ENCODE results near the gene PSG5.
"Not testable (repeated sequence)": the region's sequence is repeated elsewhere in the genome, so short reads cannot be mapped to it uniquely, and the experiment has no call there.

PSG5 gene

DNA sequence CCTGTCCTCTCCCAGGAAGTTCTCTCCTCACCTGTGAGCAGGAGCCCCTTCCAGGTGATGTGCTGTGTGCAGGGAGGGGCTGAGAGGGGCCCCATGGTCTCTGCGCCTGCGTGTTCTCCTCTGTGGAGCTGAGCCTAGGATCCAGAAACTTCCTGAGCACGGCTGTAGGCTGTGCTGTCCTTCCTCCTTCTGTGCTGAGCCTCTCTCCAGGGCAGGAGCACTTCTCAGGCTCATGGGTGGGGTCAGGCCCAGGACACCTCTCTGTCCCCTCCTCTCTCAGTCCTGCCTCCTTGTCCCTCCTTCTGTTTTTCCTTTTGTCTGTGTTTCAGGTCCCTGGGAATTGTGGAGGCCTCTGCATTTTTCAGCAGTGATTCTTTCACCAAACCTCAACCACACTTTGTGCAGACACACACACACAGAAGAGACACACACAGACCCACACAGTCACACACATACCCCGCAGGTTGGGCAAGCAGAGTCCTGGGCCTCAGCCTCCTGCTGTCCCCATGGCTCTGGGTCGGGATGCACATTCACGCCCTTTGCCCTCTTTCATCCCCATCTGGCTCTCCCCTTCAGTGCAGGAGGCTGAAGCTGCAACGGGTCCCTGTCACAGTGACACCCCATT lies at the start of gene PSG5:
Gene PSG5, minus strand, starts transcription at position 226 of the 625 bp plus-strand sequence. Its CDS starts 131 bp downstream, at position 95.
- not testable (repeated sequence) for DNase-seq

DNA sequence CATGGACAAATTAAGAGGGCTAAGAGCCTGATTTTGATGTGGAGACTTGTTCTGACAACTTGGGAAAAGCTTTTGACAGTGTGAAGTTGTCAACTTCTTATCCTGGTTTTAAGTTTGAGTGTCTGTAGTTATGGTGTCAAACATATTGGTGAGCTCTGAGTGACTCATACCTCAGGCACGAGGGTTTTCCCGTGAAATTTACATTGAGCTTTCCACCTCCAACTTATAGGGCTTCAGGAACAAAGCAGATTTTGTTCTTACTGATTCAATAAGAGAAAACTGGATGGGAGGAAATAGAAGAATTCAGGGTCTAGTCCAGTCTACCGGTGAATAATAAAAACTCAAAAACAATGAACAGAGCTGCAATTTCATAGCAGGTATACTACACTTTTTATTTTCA lies 49.4 kb upstream of the PSG5 start:
- DNase-seq: not testable (repeated sequence)

DNA sequence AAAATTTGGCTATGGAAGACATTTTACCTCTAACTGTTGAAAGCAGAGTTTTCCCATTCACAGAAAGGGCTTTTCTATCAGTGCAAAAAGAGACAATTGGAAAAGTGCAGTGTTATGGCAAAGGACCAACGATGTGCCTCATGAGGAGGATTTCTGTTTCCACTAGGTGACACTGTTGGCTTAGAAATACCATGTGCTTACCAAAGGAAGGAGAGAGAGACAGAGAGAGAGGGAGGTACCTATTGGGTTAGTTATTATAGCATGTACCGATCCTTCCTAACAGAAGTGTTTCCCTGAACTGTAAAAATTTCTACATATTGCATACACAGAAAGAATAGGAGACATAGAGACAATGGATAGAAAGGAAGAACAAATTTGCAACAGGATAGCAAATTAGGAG lies 43.0 kb upstream of the PSG5 start:
- no peak for DNase-seq

DNA sequence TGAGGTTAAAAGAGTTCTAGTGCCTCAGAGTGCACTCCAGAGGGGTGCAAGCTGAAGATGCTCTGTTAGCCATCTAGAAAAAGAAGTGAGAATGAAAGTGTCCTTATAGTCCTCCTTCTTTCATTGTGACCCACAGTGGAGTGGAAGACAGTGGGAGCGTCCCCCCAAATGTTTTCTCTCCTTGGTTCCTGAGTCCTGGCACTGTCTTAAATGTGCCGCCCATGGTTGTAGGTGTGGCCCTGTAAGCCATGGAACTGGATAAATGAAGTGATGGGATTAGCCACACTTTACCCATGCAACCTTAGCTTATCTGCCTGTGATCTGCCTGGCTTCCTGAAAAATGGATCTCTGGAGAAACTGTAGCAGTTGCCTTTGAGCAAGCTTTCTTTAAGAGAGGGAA lies 42.4 kb upstream of the PSG5 start:
- DNase-seq: not testable (repeated sequence)

DNA sequence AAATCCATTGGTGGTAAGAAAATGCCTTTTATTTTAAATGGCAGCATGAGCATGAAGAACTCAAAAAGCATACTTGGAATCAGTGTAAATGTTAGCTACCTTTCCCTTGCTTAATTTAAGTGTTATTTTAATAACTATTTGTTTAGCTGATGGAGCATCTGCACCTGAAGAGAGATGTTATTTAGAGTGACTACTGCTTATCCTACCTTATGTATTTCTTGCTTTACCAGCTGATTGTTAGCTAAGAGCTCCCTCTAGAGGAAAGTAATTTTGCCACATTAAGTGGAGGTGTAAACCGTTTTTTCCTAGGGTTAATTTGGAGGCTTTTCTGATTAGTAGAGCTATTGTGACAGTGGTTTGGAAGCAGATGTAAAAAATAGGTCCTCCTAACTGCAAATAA lies 40.6 kb upstream of the PSG5 start:
- DNase-seq: not testable (repeated sequence)

DNA sequence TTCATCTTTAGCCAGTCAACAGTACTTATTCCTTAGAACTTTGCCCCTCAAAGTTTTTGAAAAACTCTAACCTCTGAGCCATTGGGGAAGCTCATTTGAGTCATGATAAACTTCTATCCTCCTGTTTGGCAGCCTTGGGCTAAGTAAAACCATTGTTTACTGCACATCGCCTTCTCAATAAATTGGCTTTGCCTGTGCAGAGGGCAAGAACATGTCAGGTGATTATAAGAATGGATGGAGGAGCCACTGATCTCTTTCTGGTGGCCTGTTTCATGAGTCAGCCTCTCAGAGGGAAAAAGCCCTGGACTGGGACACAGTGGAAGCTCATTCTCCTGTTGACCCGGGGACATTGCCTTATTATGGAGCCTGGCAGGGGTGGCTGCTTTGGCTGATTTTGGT lies 38.5 kb upstream of the PSG5 start:
- DNase-seq: no peak

DNA sequence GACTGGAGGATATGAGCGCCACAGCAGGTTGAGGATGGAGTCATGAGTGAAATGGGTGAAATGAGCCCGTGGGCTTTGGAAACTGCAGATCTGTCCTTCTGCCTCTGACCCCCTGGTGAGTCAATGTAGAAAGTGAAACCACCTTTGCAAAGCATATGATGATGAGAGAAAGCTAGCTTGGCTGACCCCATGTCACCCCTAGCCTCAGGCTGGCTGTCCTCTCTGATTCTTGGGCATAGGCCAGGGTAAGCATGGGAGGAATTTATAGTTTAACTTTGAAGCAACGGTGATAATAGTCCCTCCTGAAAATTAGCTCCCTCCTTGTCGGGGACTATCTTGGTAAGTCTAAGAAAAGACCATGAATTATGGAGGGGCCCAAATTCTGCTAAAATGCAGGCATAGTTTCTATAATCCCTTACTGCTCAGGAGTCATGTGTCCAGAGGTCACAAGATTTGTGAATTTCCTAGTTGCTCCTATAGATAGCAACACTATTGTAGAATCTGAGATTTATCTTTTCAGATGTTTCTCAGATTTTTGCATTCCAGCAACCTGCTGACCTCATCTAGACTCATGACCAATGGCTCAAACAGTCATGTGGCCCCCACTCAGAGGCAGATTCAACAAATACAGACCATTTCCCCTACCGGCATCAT lies 38.0 kb upstream of the PSG5 start:
- not testable (repeated sequence) for DNase-seq

DNA sequence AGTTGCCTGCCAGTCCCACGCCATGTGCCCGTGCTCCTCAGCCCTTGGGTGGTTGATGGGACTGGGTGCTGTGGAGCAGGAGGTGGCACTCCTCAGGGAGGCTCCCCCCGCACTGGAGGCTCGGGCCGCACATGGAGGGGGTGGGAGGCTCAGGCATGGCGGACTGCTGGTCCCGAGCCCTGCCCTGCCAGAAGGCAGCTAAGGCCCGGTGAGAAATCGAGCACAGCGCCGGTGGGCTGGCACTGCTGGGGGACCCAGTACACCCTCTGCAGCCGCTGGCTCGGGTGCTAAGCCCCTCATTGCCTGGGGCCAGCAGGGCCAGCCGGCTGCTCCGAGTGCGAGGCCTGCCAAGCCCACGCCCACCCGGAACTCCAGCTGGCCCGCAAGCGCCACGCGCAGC lies 35.6 kb upstream of the PSG5 start:
- DNase-seq: not testable (repeated sequence)

DNA sequence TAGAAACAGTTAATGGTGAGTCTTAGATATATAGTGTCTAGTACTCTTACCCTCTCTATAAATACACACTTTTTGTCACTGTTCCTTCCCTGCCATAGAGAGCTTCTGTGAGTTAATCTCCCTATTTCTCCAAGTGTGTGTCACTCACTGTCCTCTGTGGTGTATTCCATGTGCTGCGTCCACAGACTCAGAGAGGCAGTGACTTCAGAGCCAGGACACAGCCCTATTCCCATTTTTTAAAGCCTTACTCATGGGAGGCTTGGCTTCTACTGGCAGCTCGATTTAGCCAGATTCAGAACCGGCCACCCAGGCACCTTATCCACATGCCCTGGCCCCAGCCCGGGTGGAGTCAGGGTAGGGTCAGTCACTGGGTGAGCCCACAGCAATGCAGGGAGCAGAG lies 32.8 kb upstream of the PSG5 start:
- DNase-seq: not testable (repeated sequence)

DNA sequence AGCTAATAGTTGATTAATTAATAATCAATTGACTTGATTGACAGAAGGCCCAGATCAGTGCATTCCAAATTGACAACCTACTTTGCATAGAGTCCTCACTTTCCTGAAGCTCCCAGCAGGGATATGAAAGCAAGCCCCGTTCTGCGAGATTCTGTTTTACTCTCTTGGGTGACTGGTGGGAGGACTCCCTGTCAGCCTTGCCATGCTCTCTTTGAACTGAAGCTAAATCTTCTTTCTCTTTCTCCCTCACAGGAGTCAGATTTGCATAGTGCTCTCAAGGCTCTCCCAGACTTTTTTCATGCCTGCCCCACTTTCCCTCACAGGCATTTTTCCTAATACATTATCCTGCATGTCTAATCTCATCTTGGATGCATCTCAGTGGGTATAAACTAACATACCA lies 29.5 kb upstream of the PSG5 start:
- not testable (repeated sequence) for DNase-seq

DNA sequence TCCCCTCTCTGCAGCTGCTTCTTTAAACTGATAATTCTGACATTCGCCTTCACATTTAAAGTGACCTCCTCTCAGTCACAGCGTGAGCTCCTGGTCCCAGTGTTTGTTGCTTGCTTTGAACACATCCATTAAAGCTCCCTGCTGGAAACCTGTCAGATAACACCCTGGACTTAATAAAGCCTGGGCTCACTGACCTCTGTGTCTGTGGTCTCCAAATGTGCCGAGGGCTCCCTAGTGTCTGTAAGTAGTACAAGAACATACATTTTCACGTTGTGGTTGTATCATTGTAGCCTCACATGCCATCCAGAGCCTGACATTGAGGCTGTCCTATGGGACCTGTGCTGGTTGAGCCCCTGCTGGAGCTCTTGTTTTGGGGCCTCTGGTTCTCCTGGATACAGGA lies 21.7 kb upstream of the PSG5 start:
- no peak for DNase-seq

DNA sequence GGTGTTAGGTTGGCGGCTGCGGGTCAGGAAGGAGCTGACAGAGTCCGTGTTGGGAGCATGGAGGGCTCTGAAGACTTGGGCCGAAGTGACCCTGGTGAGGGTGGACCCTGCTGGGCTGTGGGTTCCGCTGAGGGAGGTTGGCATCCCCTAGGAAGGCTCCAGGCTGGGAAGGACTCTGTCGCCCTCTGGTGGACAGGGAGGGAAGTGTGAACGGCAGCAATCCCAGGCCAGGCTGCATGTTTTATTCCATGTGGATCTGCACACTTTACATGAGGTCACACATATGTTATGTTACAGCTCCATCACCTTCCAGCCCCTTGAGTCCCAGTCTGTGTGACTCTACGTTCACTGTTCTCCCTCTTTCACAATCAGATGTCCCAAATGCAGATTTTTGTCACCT lies 20.8 kb upstream of the PSG5 start:
- DNase-seq: not testable (repeated sequence)

DNA sequence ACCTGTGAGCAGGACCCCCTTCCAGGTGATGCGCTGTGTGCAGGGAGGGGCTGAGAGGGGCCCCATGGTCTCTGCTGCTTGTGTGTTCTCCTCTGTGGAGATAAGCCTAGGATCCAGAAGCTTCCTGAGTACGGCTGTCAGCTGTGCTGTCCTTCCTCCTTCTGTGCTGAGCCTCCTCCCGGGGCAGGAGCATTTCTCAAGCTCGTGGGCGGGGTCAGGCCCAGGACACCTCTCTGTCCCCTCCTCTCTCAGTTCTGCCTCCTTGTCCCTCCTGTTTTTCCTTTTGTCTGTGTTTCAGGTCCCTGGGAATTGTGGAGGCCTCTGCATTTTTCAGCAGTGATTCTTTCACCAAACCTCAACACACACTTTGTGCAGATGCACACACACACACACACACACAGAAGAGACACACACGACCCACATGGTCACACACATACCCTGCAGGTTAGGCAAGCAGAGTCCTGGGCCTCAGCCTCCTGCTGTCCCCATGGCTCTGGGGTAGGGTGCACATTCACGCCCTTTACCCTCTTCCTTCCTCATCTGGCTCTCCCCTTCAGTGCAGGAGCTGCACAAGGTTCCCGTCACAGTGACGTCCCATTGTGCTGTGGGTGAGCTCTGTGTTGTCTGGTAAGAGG lies 19.3 kb upstream of the PSG5 start, which contains the start of gene PSG4:
Gene PSG4, minus strand, starts transcription at position 168 of the 635 bp plus-strand sequence. Its CDS starts 102 bp downstream, at position 66.
- not testable (repeated sequence) for DNase-seq

DNA sequence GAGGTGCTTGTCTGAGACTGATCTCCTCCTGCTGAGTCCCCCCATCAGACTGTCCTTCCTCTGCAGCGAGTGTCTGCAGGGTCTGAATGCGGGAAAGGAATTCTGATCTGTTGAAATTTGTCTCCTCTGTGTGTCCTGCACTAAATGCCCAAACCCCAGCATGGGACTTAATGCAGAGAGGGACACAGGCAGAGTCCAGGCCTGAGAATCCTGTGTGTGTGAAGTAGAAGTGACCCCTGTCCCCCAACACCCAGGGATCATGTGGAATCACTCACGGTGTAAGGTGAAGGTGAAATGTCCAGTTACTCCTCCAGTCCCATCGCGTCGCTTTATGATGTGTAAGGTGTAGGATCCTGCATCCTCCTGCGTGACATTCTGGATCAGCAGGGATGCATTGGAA lies 17.3 kb upstream of the PSG5 start:
- not testable (repeated sequence) for DNase-seq

DNA sequence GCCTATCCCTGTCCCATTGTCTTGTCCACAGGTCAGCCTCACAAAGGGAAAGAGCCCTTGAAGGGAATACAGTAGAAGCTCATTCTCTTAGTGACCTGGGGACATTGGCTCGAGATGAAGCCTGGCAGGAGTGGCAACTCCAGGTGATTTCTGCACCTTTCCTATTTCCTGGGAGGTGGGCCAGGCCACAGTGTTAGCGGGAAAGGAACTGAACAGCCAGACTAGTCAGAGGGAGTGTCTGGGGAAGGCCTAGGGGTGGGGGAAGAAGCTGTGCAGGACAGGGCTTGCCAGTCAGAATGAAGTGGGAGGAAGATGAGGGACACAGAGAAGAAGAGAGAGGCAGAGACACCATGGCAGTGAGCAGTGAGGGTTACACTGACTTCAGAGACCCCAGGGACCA lies 15.6 kb upstream of the PSG5 start:
- DNase-seq: not testable (repeated sequence)

DNA sequence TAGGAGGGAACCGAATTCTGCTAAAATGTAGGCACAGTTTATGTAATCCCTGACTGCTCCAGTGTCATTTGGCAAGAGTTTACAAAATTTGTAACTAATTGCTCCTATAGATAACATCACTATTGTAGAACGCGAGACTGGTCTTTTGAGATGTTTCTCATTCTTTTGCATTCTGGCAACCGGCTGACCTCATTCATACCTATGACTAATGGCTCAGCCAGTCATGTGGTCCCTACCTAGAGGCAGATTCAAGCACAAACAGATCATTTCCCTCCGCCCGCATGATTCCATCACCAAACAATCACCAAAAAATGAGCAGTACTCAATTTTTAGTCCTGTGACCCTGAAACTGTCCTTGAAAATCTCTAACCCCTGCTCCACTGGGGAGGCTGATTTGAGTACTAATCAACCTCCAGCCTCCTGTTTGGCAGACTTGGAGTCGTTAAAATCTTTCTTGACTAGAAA lies 15.0 kb upstream of the PSG5 start:
- not testable (repeated sequence) for DNase-seq

DNA sequence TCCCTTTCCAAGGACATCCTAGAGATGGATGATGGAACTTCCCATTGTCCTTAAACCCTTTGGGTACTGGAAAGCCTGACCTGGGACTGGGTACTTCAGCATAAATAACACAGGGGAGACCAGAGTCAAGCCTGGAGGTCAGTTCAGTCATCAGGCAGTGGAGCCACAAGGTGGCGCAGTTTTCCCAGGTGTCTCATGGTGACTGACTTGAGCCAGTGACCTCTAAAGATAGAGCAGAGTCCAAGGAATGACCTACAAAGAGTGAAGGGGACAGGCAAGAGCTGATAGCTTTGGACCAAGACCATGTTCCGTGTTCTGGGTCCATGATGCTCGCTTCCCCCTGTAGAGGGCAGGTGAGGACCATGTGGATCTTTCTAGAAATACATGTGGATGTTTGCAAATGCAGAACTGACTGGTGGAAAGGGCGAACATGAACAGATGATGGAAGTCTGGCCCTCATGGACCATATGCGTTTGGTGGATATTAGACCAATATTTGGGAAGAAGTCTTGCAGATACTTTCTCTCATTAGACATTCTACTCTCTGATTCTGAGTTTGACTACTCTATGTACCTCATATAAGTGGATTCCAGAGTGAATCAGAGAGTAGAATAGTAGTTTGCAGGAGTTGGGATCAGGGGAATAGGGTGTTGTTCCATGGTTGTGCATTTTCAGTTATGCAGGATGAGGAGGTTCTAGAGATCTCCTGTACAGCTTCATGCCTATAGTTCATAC lies 12.5 kb upstream of the PSG5 start:
- DNase-seq: not testable (repeated sequence)

DNA sequence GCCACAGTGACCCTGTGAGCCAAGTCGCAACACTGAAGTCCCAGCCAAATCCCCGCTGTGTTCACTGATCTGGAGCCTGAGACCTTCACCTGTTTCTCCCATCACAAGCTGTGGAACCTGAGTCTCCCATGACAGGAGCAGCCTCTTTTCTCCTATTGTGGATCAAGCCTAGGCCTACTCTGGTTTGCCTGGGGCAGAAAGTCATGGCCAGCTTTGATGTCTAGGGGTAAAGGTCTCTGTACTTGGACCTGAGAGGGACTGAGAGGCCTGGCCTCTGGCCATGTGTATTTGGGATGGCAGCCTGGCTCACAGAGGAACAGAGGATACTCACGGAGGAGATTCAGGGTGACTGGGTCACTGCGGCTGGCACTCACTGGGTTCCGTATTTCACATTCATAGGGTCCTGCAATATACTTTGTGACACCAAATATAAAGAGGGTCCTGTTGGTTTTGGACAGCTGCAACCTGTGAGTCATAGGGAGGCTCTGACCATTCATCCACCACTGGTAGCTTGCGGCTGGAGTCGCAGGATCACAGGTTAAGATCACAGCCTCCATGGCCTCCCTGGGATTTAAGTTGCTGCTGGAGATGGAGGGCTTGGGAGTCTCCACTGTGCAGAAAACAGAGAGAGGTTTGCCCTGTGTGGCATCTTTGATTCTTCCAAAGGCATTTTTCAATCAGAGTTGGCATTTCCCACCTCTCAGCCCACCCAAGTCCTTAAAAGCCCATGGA lies 11.5 kb upstream of the PSG5 start:
- not testable (repeated sequence) for DNase-seq

DNA sequence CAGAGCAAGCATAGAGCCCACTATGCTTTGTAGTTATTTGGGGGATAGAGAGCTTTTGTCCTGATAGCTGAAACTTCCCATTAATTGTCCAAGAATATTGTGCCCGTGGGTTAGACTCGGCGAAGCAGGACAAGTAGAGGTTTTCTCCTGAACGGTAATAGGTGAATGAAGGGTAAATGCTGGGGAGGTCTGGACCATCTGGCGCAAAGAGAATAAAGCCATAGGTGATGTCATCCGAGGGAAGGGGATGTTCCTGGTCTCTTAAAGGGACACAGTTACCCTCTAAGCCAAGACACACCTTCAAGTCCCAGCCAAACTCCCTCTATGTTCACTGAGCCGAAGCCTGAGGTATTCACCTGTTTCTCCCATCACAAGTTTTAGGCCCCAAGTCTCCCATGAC lies 8.1 kb upstream of the PSG5 start:
- not testable (repeated sequence) for DNase-seq

DNA sequence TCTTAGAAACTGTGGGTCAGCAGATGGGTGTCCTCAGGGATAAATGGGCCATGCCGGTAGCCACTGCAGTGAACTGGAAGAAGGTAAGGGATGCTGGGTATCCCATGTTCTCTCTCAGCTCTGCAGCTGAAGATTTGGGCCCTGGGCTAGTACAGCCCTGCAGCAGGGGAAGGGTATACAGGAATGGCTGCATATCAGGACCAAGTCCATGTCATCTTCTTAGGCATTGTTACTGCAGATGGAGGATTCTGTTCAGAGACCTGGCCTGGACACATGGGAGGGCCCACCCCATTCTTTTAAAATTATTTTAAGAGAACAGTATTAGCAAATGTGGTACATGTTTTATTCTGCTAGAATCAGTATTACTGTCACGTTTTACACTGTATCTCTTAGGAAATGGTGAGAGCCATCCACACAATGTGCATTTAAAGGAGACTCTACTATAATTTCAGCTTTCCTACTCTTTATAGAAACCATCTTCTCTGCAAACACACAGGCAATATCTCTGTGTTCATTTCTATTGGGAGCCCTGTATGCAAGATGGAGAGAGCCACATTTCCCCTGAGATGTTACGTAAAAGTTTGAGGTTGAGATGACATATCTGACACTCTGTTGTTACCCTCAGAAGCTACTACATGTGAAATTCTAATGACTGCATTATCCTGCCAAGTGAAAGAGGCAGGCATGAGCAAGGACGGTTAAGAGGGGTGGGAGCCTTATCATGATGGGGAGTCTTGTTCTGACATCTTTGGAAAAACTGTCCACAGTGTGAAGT lies 6.2 kb upstream of the PSG5 start:
- DNase-seq: not testable (repeated sequence)

DNA sequence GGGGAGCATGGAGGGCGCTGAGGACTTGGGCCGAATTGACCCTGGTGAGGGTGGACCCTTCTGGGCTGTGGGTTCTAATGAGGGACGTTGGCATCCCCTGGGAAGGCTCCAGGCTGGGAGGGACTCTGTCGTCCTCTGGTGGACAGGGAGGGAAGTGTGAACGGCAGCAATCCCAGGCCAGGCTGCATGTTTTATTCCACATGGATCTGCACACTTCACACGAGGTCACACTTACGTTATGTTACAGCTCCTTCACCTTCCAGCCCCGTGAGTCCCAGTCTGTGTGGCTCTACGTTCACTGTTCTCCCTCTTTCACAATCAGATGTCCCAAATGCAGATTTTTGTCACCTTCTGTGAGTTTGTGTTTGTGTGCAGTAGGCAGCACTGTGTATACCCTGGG lies 1.8 kb upstream of the PSG5 start:
- not testable (repeated sequence) for DNase-seq

All from AML-193 (cell line).